BJ (cell line): Measurements from ENCODE around the gene HADHA. TPM values are rescaled to one million over a fixed set of nuclear protein-coding genes. Genes with fewer than 3 reads are reported as not detected.

Experiments used
- CTCF ChIA-PET: fragments of 350-600 bp; formaldehyde crosslinking; extraction: SDS; loops from one replicate; lab custom pipeline; 2021; ENCODE audit warnings: antibody characterized with exemption, inconsistent platforms; lab: Yijun Ruan, JAX
- POLR2A ChIA-PET: fragments of 300-600 bp; sonication (Branson Sonifier 250); formaldehyde crosslinking; extraction: SDS; loops from one replicate; lab custom pipeline; 2021; ENCODE audit warnings: antibody characterized with exemption; lab: Charles Lee
- DNase-seq: peaks from one replicate; pipeline ENCODE4 v3.0.0-alpha.2; 2011; ENCODE audit warnings: low read depth
- H3K27me3 ChIP-seq: 2 replicates; pipeline ENCODE4 v1.6.0; 2011; ENCODE audit warnings: low read length; ENCODE audit not compliant: control insufficient read depth, insufficient read depth
- H3K36me3 ChIP-seq: 2 replicates; pipeline ENCODE4 v1.5.1; 2011; ENCODE audit warnings: low read length; ENCODE audit not compliant: control insufficient read depth, insufficient read depth
- H3K4me3 ChIP-seq: 2 replicates; pipeline ENCODE4 v1.5.1; 2011; ENCODE audit warnings: low read depth, mild to moderate bottlenecking, control low read depth, low read length
- CTCF ChIP-seq: IDR thresholded peaks from 2 replicates; pipeline ENCODE4 v1.5.1; 2011; ENCODE audit warnings: low read depth, mild to moderate bottlenecking, control low read depth, inconsistent platforms, low read length, moderate library complexity; ENCODE audit not compliant: insufficient read depth
- polyA plus RNA-seq: library from polyadenylated mRNA; depleted of rRNA; stranded (reverse); fragments of >200 nt; gene quantifications from 2 replicates; pipeline ENCODE4 v1.2.3, GENCODE V29; 2011

HADHA gene
- polyA plus RNA-seq, 1 experiment: 111 TPM

DNA sequence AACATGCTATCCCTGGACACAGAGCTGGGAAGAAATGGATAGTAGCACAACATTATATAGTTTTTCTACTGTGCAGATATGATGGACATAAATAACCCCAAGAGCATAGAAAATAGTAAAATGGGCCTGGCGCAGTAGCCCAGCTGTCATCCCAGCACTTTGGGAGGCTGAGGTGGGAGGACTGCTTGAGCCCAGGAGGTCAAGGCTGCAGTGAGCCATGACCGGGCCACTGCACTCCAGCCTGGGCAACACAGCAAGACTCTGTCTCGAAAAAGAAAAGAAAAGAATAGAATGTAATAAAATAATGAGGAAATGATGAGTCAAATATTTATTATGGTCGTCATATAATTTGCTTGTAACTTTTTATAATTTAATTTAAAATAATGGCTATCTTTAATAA, 79.0 kb downstream of the HADHA start:
- H3K27me3 ChIP-seq: peaks cover 4% of the 10 kb centered on the region; the same call in 1 of the 2 replicates
- no peak for TF ChIP-seq CTCF
- ChIA-PET POLR2A (interaction anchor here (0.6 kb wide), 1 partner anchor 232 kb away, joined by 19 read pairs; no protein-coding TSS in a partner anchor), CTCF (interaction anchor here (1.3 kb wide), 2 partner anchors 19 to 77 kb away, joined by 3 read pairs; no protein-coding TSS in a partner anchor)
- no peak overlapping the region for H3K4me3 ChIP-seq
- no peak for DNase-seq
- H3K36me3 ChIP-seq: no peaks in the 10 kb centered on the region

DNA sequence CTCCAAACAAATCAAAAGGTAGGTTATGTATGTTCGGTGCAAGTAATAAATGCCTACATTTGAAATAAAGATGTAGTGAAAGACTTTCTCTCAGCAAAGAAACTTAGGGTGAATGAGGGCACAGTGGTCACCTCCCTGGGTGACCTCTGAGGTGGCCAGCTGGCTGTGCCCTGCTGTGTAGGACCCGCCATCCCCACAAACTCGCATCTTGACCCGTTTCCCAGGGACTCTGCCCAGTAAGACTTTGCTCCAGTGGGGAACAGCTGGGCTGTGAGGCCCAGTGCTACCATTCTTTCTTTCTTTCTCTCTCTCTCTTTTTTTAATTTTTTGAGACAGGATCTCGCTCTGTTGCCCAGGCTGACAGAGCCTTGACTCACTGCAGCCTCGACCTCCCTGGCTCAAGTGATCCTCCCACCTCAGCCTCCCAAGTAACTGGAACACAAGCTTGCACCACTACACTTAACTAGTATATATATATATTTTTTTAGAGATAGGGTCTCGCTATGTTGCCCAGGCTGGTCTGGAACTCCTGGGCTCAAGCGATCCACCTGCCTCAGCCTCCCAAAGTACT, 79.7 kb downstream of the HADHA start:
- ChIA-PET POLR2A (no interaction called here), CTCF (interaction anchor here (1.3 kb wide), 1 partner anchor 77 kb away, joined by 3 read pairs; no protein-coding TSS in a partner anchor)
- no peak for DNase-seq
- H3K4me3 ChIP-seq: no peak overlapping the region
- no peak for TF ChIP-seq CTCF
- H3K27me3 ChIP-seq: peaks cover 4% of the 10 kb centered on the region; the same call in 1 of the 2 replicates
- H3K36me3 ChIP-seq: no peaks in the 10 kb centered on the region

GRCh38 chr2:26164231-26164630, 80.2 kb downstream of the HADHA start:
- DNase-seq: no peak
- TF ChIP-seq CTCF: no peak
- Histone ChIP-seq H3K4me3 (no peak overlapping the region), H3K36me3 (no peaks in the 10 kb centered on the region), H3K27me3 (peaks cover 4% of the 10 kb centered on the region; the same call in 1 of the 2 replicates)
- POLR2A ChIA-PET: no interaction called here
- CTCF ChIA-PET: interaction anchor here (0.9 kb wide), 1 partner anchor 12 kb away, joined by 3 read pairs; no protein-coding TSS in a partner anchor

GRCh38 chr2:26162963-26163362, 81.5 kb downstream of the HADHA start:
- ChIA-PET CTCF (no interaction called here), POLR2A (no interaction called here)
- Histone ChIP-seq H3K36me3 (no peaks in the 10 kb centered on the region), H3K27me3 (peaks cover 4% of the 10 kb centered on the region; the same call in 1 of the 2 replicates), H3K4me3 (no peak overlapping the region)
- TF ChIP-seq CTCF: no peak
- no peak for DNase-seq

GRCh38 chr2:26161926-26162325, 82.5 kb downstream of the HADHA start:
- no peak for DNase-seq
- ChIA-PET POLR2A (no interaction called here), CTCF (no interaction called here)
- no peak for TF ChIP-seq CTCF
- Histone ChIP-seq H3K36me3 (no peaks in the 10 kb centered on the region), H3K4me3 (no peak overlapping the region), H3K27me3 (peaks cover 4% of the 10 kb centered on the region; the same call in 1 of the 2 replicates)
